ENCODE measurements around the gene SEPTIN10.
"Not testable (repeated sequence)": the region's sequence is repeated elsewhere in the genome, so short reads cannot be mapped to it uniquely, and the experiment has no call there.

Gene SEPTIN10

GRCh38 chr2:109602617-109603188 lies 11.1 kb downstream of the SEPTIN10 start:
- DNase-seq (ENCODE audit: low read depth), result no peak

- DNase-seq (ENCODE audit: low read depth), result no peak
Measured at GRCh38 chr2:109601783-109602182, 12.0 kb downstream of the SEPTIN10 start.

DNA sequence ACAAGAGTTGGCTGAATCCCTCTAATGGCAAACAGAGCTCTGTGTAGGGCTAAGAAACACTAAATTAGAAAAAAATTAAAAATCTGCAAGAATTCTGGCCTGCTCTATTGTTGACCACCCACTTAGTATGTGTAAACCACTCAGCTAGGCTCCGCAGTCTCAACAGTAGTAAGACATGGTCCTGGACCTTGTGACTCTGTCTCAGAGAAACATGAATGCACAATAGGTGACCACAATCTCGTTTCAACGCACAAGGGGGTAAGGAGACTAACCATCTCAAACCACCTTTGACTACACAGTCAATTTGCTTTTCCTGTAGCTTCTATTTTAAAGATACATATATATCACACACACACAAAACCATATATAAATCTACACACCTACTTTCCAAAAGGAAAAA lies 16.5 kb downstream of the SEPTIN10 start:
- no peak for DNase-seq (ENCODE audit: low read depth)

- DNase-seq (ENCODE audit: low read depth), result no peak
Measured at GRCh38 chr2:109595644-109596043, 18.1 kb downstream of the SEPTIN10 start.

DNA sequence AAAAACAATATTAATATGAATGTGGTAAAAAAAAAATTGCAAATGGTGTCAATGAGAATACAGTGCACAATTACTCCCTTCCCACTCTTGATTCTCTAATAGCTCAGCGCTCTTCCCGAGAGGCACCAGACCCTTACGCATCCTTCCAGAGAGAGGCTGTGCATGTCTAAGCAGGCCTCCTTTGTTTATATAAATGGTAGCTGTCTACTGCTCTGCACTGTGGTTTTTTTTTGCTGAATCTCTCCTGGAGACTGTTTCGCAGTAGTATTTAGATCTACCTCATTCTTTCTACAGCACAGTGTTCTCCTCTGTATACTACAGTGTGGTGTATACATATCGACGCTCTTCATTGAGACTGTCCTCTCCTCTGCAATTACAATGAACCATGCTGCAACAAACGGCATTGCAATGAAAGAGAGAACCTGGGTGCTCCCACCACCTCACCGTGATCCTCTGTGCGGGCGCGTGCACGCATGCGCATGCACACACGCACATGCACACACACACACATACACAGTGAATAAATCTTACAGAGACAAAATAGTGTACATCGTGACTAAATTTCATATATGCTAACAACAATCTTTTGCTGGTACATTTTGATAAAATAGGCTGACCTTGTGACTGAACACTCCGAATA lies 19.4 kb downstream of the SEPTIN10 start:
- DNase-seq (ENCODE audit: low read depth), result no peak

DNA sequence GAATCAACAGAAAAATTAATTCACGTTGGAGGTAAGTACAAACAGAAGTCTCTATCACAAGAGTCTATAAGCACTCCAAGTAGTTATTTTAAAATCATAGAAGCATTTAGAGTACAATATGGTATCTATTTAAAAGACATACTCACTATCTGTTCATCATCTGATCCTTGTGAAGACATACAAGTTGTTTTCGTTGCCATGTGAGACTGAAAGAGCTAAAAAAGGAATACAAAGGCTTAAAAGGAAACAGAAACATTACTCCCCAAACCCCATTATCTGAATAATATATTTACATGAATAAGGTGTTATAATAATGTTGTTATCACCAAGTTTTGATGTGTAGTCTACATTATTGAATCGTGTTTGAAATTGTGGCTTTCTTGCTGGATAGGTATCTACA lies 20.9 kb downstream of the SEPTIN10 start:
- DNase-seq (ENCODE audit: low read depth), result no peak

DNA sequence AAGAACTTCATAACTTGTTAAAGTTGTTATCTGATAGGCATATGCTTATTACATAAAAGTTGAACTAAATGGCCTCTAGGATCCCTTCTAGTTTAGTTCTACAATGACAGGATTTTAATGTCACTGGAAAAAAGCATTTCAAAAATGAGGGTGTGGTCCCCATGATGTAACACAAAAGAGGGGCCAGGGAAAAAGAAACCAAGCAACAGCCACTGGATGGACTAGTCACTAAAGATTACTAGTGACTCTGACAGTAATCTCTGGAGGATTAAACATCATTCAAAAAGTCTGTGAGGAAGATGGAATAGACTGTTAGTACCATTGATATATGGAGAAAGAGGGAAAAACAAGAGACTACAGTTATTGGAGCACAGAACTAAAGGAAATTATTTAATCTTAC lies 22.6 kb downstream of the SEPTIN10 start:
- DNase-seq (ENCODE audit: low read depth), result peak; percentile 22

DNA sequence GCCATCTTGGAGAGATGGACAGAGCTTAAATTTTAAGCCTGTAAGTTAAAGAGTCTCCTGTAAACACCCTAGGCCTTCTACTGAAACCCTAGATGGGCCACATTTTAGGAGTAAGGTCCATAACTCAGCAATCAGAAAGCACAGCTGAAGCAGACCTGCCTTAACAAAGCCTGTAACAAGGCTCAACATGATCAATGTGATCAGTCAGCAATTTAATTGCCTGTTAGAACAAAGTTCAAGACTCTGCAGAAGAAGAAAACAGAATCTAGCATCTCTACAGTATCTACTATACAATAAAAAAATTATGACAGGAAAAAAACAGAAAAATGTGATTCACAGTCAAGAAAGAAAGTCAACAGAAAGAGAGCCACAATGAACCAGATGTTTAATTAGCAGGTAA lies 27.1 kb downstream of the SEPTIN10 start:
- DNase-seq (ENCODE audit: low read depth), result no peak

DNA sequence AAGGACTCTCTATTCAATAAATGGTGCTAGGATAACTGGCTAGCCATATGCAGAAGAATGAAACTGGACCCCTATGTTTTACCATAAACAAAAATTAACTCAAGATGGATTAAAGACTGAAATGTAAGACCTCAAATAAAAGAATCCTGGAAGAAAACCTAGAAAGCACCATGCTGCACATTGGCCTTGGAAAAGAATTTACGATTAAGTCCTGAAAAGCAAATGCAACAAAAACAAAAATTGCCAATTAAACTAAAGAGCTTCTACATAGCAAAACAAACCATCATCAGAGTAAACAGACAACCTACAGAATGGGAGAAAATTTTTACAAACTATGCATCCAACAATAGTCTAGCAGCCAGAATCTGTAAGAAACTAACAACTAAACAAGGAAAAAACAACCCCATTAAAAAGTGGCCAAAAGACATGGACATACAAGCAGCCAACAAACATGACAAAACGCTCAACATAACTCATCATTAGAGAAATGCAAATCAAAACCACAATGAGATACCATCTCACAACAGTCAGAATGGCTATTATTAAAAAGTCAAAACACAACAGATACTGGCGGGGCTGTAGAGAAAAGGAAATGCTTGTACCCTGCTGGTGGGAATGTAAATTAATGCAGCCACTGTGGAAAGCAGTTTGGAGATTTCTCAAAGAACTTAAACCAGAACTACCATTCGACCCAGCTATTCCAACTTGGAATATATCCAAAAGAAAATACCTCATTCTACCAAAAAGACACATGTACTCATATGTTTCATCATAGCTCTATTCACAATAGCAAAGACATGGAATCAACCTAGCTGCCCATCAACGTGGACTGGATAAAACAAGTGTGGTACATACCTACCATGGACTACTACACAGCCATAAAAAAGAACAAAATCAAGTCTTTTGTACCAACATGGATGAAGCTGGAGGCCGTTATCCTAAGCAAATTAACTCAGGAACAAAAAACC lies 30.6 kb downstream of the SEPTIN10 start:
- peak; percentile 82 for DNase-seq (ENCODE audit: low read depth)

DNA sequence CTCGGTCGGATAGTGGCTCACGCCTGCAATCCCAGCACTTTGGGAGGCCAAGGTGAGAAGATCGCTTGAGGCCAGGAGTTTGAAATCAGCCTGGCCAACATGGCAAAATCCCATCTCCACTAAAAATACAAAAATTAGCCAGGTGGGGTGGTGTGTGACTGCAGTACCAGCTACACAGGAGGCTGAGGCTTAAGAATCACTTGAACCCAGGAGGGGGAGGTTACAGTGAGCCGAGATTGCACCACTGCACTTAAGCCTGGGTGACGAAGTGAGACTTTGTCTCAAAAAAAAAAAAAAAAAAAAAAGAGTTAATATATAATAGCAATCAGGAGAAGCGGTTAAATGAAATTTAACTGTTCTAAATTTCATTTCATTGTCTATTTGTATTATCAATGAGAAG lies 36.1 kb downstream of the SEPTIN10 start:
- DNase-seq (ENCODE audit: low read depth), result not testable (repeated sequence)

GRCh38 chr2:109575373-109575772 lies 38.4 kb downstream of the SEPTIN10 start:
- no peak for DNase-seq (ENCODE audit: low read depth)

GRCh38 chr2:109563980-109564550 lies 49.7 kb downstream of the SEPTIN10 start:
- DNase-seq (ENCODE audit: low read depth), result no peak

DNA sequence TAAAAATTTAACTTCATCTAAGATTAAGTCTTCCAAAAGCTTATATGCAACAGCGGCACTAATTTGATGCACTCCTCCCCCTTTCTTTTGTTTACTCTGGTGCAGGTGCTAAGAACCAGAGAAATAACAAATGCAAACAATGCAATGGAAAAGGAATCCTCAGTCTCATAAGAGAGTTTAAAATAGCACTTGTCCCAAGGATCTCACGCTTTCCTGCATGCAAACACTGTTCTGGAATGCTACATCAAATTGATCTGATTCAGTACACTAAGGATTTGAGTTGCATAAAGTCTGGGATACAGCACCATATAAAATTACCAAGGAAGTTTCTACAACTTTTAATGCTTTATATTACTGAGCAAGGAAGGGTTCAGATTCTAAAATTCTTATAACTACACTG lies 50.5 kb downstream of the SEPTIN10 start:
- peak; percentile 69 for DNase-seq (ENCODE audit: low read depth)

DNA sequence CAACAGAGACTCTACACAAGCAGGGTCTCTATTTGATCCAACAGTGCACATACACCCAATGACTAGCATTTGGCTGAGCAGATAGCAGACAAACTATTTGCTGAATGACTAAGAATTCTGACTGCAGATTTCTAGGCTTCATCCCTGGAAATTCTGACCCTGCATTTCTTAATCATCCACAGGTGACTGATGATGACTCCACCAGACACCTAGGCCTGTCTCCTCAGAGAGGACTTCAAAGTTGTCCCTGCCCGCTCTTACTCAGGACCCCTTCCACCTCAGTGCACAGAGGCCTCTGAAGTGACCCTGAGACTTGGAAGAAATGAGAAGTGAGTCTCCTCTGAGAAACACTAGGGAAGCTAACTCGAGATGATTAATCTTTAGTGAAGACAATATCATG lies 51.3 kb downstream of the SEPTIN10 start:
- DNase-seq (ENCODE audit: low read depth), result peak; percentile 46

GRCh38 chr2:109560265-109560664 lies 53.5 kb downstream of the SEPTIN10 start:
- peak; percentile 71 for DNase-seq (ENCODE audit: low read depth)

- peak; percentile 93 for DNase-seq (ENCODE audit: low read depth)
Measured at GRCh38 chr2:109558076-109558882, 55.5 kb downstream of the SEPTIN10 start.

DNA sequence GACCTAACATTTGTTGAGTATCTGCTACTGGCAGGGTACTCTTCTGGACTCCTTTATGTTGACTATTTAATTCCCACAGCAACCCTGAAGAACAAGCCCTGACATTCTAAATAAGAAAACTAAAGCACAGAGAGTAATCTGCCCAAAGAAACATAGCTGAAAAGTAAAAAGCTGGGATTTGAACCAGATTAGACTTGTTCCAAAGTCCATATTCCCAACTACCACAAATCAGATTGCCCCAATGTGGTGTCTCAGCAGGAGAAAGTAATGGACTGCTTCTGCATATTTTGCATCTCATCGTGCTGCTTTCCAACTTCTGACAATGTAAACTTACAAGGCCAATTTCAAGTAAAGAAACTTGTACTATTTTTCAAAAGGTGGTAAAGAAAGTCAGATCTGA lies 56.5 kb downstream of the SEPTIN10 start:
- no peak for DNase-seq (ENCODE audit: low read depth)

GRCh38 chr2:109555346-109555900 lies 58.3 kb downstream of the SEPTIN10 start:
- DNase-seq (ENCODE audit: low read depth), result peak; percentile 85

DNA sequence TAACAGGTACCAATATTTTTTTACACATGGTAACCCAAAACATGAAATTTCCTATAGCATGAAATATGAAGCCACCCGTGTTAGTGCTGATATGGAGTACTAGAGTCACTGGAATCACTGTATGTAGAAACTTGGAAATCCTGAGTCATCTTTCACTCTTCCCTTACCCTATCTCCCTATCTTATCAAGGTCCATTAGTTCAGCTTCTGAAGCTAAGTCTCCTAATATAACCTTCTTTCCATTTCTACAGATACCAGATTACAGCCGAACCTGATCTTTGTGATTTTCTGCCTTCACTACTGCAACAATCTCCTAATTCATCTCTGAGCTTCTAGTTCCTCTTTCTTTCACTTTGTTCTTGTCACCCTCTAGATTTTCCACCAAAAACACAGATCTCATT lies 59.0 kb downstream of the SEPTIN10 start:
- peak; percentile 49 for DNase-seq (ENCODE audit: low read depth)

- peak; percentile 34 for DNase-seq (ENCODE audit: low read depth)
Measured at GRCh38 chr2:109549016-109549590, 64.7 kb downstream of the SEPTIN10 start.

- DNase-seq (ENCODE audit: low read depth), result no peak
Measured at GRCh38 chr2:109547280-109547679, 66.5 kb downstream of the SEPTIN10 start.

Data from EH (cell line).